Astrocyte (in vitro differentiated cells and primary cell): ENCODE measurements around the gene SLC25A21.

Experiments used
- CTCF ChIP-seq: IDR thresholded peaks from 2 replicates; pipeline ENCODE4 v1.5.1; 2011; ENCODE audit warnings: low read depth, mild to moderate bottlenecking, inconsistent platforms, low read length, moderate library complexity; ENCODE audit not compliant: insufficient read depth
- EZH2 ChIP-seq: IDR thresholded peaks from 2 replicates; pipeline ENCODE4 v1.6.1; 2012; ENCODE audit warnings: mild to moderate bottlenecking, low read length, inconsistent platforms; ENCODE audit not compliant: insufficient read depth

- TF ChIP-seq CTCF, result no peak
- TF ChIP-seq EZH2, result no peak
These were observed 434.1 kb downstream of the SLC25A21 start for GRCh38 chr14:36738269-36738668.
